SK-N-SH (cell line): ENCODE measurements around the gene AJUBA. TPM values are rescaled to one million over a fixed set of nuclear protein-coding genes. Genes with fewer than 3 reads are reported as not detected.

Experiments
- CTCF ChIA-PET: fragments of 300-600, 350-600 bp; formaldehyde crosslinking; extraction: SDS; loops from one replicate; lab custom pipeline; 2021; lab: Yijun Ruan, JAX
- POLR2A ChIA-PET: fragments of 350-600 bp; sonication (Branson Sonifier 250); formaldehyde crosslinking; extraction: SDS; loops from one replicate; lab custom pipeline; 2020; ENCODE audit warnings: antibody characterized with exemption, inconsistent platforms; lab: Yijun Ruan, JAX
- DNase-seq: peaks from one replicate; pipeline ENCODE4 v3.0.0; 2012
- H2AFZ ChIP-seq: fragments of 200-600 bp; sonication (generic); 2 replicates; pipeline ENCODE4 v1.8.1; 2016; ENCODE audit warnings: antibody characterized with exemption, mild to moderate bottlenecking, low read depth
- H3F3A ChIP-seq: fragments of 200-600 bp; sonication (generic); replicated peaks from 2 replicates; pipeline ENCODE3; 2016; ENCODE audit warnings: antibody characterized with exemption, mild to moderate bottlenecking; ENCODE audit not compliant: insufficient read depth
- H3K27ac ChIP-seq, 2 experiments: fragments of 200-500 bp in 1 of 2; fragments of 200-600 bp in 1 of 2; sonication (Bioruptor generic) in 1 of 2; sonication (generic), shearing (Covaris generic) in 1 of 2; 2 replicates each; pipeline versions ENCODE4 v1.5.1 to v1.6.1; 2014 to 2016; ENCODE audit warnings: low read depth in 2 of 2, inconsistent platforms in 1 of 2, low read length in 1 of 2, mild to moderate bottlenecking in 1 of 2, mixed read lengths in 1 of 2
- H3K27me3 ChIP-seq: fragments of 200-600 bp; sonication (generic), shearing (Covaris generic); 2 replicates; pipeline ENCODE4 v1.6.1; 2016; ENCODE audit warnings: mixed run types; ENCODE audit not compliant: insufficient read depth
- H3K36me3 ChIP-seq, 2 experiments: fragments of 200-500 bp in 1 of 2; fragments of 200-600 bp in 1 of 2; sonication (Bioruptor generic) in 1 of 2; sonication (generic) in 1 of 2; replicated peaks in 1 of 2; 2 replicates each; pipeline versions ENCODE3 to v1.5.1; 2014 to 2016; ENCODE audit warnings: low read length in 1 of 2, mild to moderate bottlenecking in 1 of 2; ENCODE audit not compliant: insufficient read depth in 2 of 2, control insufficient read depth in 1 of 2
- H3K4me1 ChIP-seq, 2 experiments: fragments of 200-500 bp in 1 of 2; fragments of 200-600 bp in 1 of 2; sonication (Bioruptor generic) in 1 of 2; sonication (generic), shearing (Covaris generic) in 1 of 2; 2 replicates each; pipeline versions ENCODE4 v1.5.1 to v1.6.1; 2014 to 2016; ENCODE audit warnings: low read depth in 1 of 2, low read length in 1 of 2, mixed run types in 1 of 2; ENCODE audit not compliant: insufficient read depth in 2 of 2, control insufficient read depth in 1 of 2
- H3K4me2 ChIP-seq: fragments of 200-600 bp; sonication (generic), shearing (Covaris generic); 2 replicates; pipeline ENCODE4 v1.6.1; 2017; ENCODE audit warnings: mixed run types
- H3K4me3 ChIP-seq, 2 experiments: fragments of 200-500 bp in 1 of 2; fragments of 200-600 bp in 1 of 2; sonication (Bioruptor generic) in 1 of 2; sonication (generic), shearing (Covaris generic) in 1 of 2; 2 replicates each; pipeline versions ENCODE4 v1.5.1 to v1.8.1; 2014 to 2016; ENCODE audit warnings: low read depth in 2 of 2, inconsistent platforms in 1 of 2, low read length in 1 of 2, mild to moderate bottlenecking in 1 of 2, mixed read lengths in 1 of 2, moderate library complexity in 1 of 2
- H3K79me2 ChIP-seq: fragments of 200-600 bp; sonication (generic); 2 replicates; pipeline ENCODE4 v1.8.1; 2017; ENCODE audit warnings: mild to moderate bottlenecking; ENCODE audit not compliant: insufficient read depth
- H3K9ac ChIP-seq: fragments of 200-600 bp; sonication (generic); 2 replicates; pipeline ENCODE4 v1.6.1; 2017; ENCODE audit warnings: mixed run types
- H3K9me2 ChIP-seq: fragments of 200-600 bp; sonication (generic); 2 replicates; pipeline ENCODE4 v1.6.1; 2017; ENCODE audit warnings: mixed run types
- H3K9me3 ChIP-seq: fragments of 200-600 bp; sonication (generic); 2 replicates; pipeline ENCODE4 v1.6.1; 2017; ENCODE audit warnings: mixed run types, mild to moderate bottlenecking, moderate library complexity
- H4K20me1 ChIP-seq: fragments of 200-600 bp; sonication (generic); 2 replicates; pipeline ENCODE4 v1.6.1; 2017; ENCODE audit warnings: mild to moderate bottlenecking, mixed run types; ENCODE audit not compliant: insufficient read depth
- CHD2 ChIP-seq: fragments of 150-350 bp; IDR thresholded peaks from 2 replicates; pipeline ENCODE4 v1.6.1; 2018; ENCODE audit warnings: low read length; ENCODE audit not compliant: partially characterized antibody
- CTCF ChIP-seq: fragments of 200-600 bp; sonication (generic); IDR thresholded peaks from 2 replicates; pipeline ENCODE4 v1.6.1; 2017; ENCODE audit warnings: antibody characterized with exemption, mild to moderate bottlenecking, moderate library complexity
- EP300 ChIP-seq, 2 experiments: IDR thresholded peaks; 2 replicates each; pipeline versions ENCODE4 v1.4.0 to v1.6.1; 2012; ENCODE audit warnings: borderline replicate concordance in 1 of 2, low read depth in 1 of 2, low read length in 1 of 2
- EZH2phosphoT487 ChIP-seq: fragments of 200-600 bp; sonication (generic); IDR thresholded peaks from 2 replicates; pipeline ENCODE4 v1.6.1; 2017; ENCODE audit warnings: low read depth, mixed run types, mild to moderate bottlenecking, antibody characterized with exemption, moderate library complexity, borderline replicate concordance
- FOXM1 ChIP-seq: IDR thresholded peaks from 2 replicates; pipeline ENCODE4 v1.4.0; 2012; ENCODE audit warnings: low read depth, mild to moderate bottlenecking
- GABPA ChIP-seq: IDR thresholded peaks from 2 replicates; pipeline ENCODE4 v1.4.0; 2012; ENCODE audit warnings: low read depth, mild to moderate bottlenecking
- IRF3 ChIP-seq: fragments of 150-350 bp; IDR thresholded peaks from 2 replicates; pipeline ENCODE4 v1.6.1; 2016; ENCODE audit warnings: mild to moderate bottlenecking, low read depth, low read length
- MAX ChIP-seq: IDR thresholded peaks from 2 replicates; pipeline ENCODE4 v1.4.0; 2012; ENCODE audit warnings: low read depth
- NRF1 ChIP-seq: IDR thresholded peaks from 2 replicates; pipeline ENCODE4 v1.6.1; 2012; ENCODE audit warnings: low read depth, mild to moderate bottlenecking, low read length
- PBX3 ChIP-seq: IDR thresholded peaks from 2 replicates; pipeline ENCODE4; 2012
- POLR2AphosphoS5 ChIP-seq: IDR thresholded peaks from 2 replicates; pipeline ENCODE4 v1.6.1; 2012; ENCODE audit warnings: low read depth, low read length
- RAD21 ChIP-seq: IDR thresholded peaks from 2 replicates; pipeline ENCODE4 v1.6.1; 2012; ENCODE audit warnings: mild to moderate bottlenecking, low read length
- REST ChIP-seq: IDR thresholded peaks from 2 replicates; pipeline ENCODE4 v1.6.1; 2012; ENCODE audit warnings: mild to moderate bottlenecking, low read depth, low read length, moderate library complexity
- RFX5 ChIP-seq: IDR thresholded peaks from 2 replicates; pipeline ENCODE4 v1.6.1; 2012; ENCODE audit warnings: mild to moderate bottlenecking, improper control_type of control experiment, low read length
- SMC3 ChIP-seq: IDR thresholded peaks from 2 replicates; pipeline ENCODE4 v1.6.1; 2012; ENCODE audit warnings: low read depth, low read length, improper control_type of control experiment
- TAF1 ChIP-seq: IDR thresholded peaks from 2 replicates; pipeline ENCODE4 v1.6.1; 2012; ENCODE audit warnings: low read depth, mild to moderate bottlenecking, low read length, moderate library complexity, borderline replicate concordance
- USF1 ChIP-seq: IDR thresholded peaks from 2 replicates; pipeline ENCODE4 v1.4.0; 2012; ENCODE audit warnings: low read depth, borderline replicate concordance
- YY1 ChIP-seq: IDR thresholded peaks from 2 replicates; pipeline ENCODE4 v1.4.0; 2012; ENCODE audit warnings: low read depth, mild to moderate bottlenecking
- ZBTB33 ChIP-seq: IDR thresholded peaks from 2 replicates; pipeline ENCODE4 v1.4.0; 2012; ENCODE audit warnings: low read depth, borderline replicate concordance
- WGBS: methylation state at CpG from one replicate; pipeline ENCODE4 v1.1.6; 2017; ENCODE audit warnings: low lambda C conversion rate; 5-methylcytosine and 5-hydroxymethylcytosine counted together
- polyA plus RNA-seq, 3 experiments: library from polyadenylated mRNA; depleted of rRNA; stranded (reverse); fragments of >200 nt; gene quantifications; 2 replicates each; pipeline ENCODE4 v1.2.3, GENCODE V29; 2012

The AJUBA gene
- polyA plus RNA-seq, 1 of the 3 experiments (the other 2 are of a cell fraction) = 24.4 TPM

- ChIA-PET POLR2A (interaction anchor here (0.7 to 1.6 kb wide), 5 partner anchors 11 to 80 kb away, joined by 3 to 15 read pairs (median 4); partner anchors contain the start of genes HAUS4 and RBM23), CTCF (interaction anchor here (0.6 to 3.7 kb wide), 32 partner anchors 9 to 153 kb away, joined by 3 to 36 read pairs (median 7); partner anchors contain the start of genes AJUBA, CDH24, HAUS4 and LRP10)
- peak within 1 kb of the TSS; percentile 83 to 84 for H3K4me3 ChIP-seq
- H3K79me2 ChIP-seq = peaks cover 28% of the 10 kb centered on the region
- H3K27ac ChIP-seq = peak within 1 kb of the TSS; percentile 85 to 89
- peak; percentile 91 for DNase-seq
- under 1% methylated on average over 40 of the region's 51 CpGs for WGBS
- peak within 1 kb of the TSS; percentile 94 for H3K4me2 ChIP-seq
- H3K27me3 ChIP-seq = no peaks in the 10 kb centered on the region
- H3K4me1 ChIP-seq = peaks cover 9 to 12% of the 10 kb centered on the region in 2 experiments; a peak in 2 of 4 replicates
- peak within 1 kb of the TSS; percentile 94 for H2AFZ ChIP-seq
- peak within 1 kb of the TSS; percentile 86 for H3K9ac ChIP-seq
- peaks cover 16 to 17% of the 10 kb centered on the region in 2 experiments for H3K36me3 ChIP-seq
- no peaks in the 10 kb centered on the region for H3K9me2 ChIP-seq
- no peaks in the 10 kb centered on the region for H4K20me1 ChIP-seq
- H3F3A ChIP-seq = peaks cover 13% of the 10 kb centered on the region
- H3K9me3 ChIP-seq = no peaks in the 10 kb centered on the region
- no peak for TF ChIP-seq SMC3
- TF ChIP-seq YY1 = peak; percentile 95
- no peak for TF ChIP-seq USF1
- TF ChIP-seq GABPA = 0 out of 2 replicates have a peak, but pooled peaks have one; percentile 25
- no peak for TF ChIP-seq FOXM1
- TF ChIP-seq CHD2 = peak; percentile 77
- no peak for TF ChIP-seq NRF1
- no peak for TF ChIP-seq CTCF
- TF ChIP-seq ZBTB33 = no peak
- 0 out of 2 replicates have a peak, but pooled peaks have one; percentile 33 for TF ChIP-seq IRF3
- TF ChIP-seq TAF1 = peak; percentile 93
- peak; percentile 60; the same call in 1 of the 2 replicates for TF ChIP-seq PBX3
- peak; percentile 87; the same call in 1 of the 2 replicates for TF ChIP-seq RFX5
- TF ChIP-seq EP300 (IDR thresholded peaks at IDR 0.05; ENCODE audit: borderline replicate concordance in 1 of 2, low read depth in 1 of 2, low read length in 1 of 2) = peak in 1 of 2 experiments; percentile 70; a peak in 1 of 4 replicates
- no peak for TF ChIP-seq RAD21
- TF ChIP-seq POLR2AphosphoS5 = peak; percentile 84
- TF ChIP-seq REST = 0 out of 2 replicates have a peak, but pooled peaks have one; percentile 46
- TF ChIP-seq MAX = peak; percentile 74; the same call in 1 of the 2 replicates
- TF ChIP-seq EZH2phosphoT487 = no peak
These were observed 53.0 kb downstream of the AJUBA start, which contains the start of gene PRMT5 for GRCh38 chr14:22929104-22929960. Gene PRMT5 (minus strand): TSS chr14:22929376. CDS start chr14:22929361, 15 bp downstream.
